Esophagus (tissue), 2 donors: ENCODE measurements around the gene PLEKHA4. TPM values are rescaled to one million over a fixed set of nuclear protein-coding genes. Genes with fewer than 3 reads are reported as not detected.

Experiments
- H3K27ac ChIP-seq, 2 donors: one replicate each; pipeline ENCODE4 v1.5.1; 2013; ENCODE audit warnings: low read depth in 2 of 2, mild to moderate bottlenecking in 2 of 2, inconsistent platforms in 1 of 2, low read length in 1 of 2, moderate library complexity in 1 of 2
- H3K27me3 ChIP-seq, 2 donors: one replicate each; pipeline ENCODE4 v1.6.1; 2013; ENCODE audit warnings: low read length in 2 of 2, control low read depth in 1 of 2, mild to moderate bottlenecking in 1 of 2; ENCODE audit not compliant: insufficient read depth in 2 of 2, control insufficient read depth in 1 of 2
- H3K36me3 ChIP-seq, 2 donors: one replicate each; pipeline ENCODE4 v1.6.1; 2013; ENCODE audit warnings: low read length in 1 of 2; ENCODE audit not compliant: control insufficient read depth in 2 of 2, insufficient read depth in 2 of 2
- H3K4me1 ChIP-seq, 2 donors: one replicate each; pipeline ENCODE4 v1.6.1; 2013; ENCODE audit warnings: low read length in 1 of 2; ENCODE audit not compliant: control insufficient read depth in 2 of 2, insufficient read depth in 2 of 2
- H3K4me3 ChIP-seq, 2 donors: one replicate each; pipeline ENCODE4 v1.5.1; 2013; ENCODE audit warnings: low read length in 2 of 2, mild to moderate bottlenecking in 2 of 2, low read depth in 1 of 2, moderate library complexity in 1 of 2
- H3K9me3 ChIP-seq, 2 donors: one replicate each; pipeline ENCODE4 v1.6.1; 2013; ENCODE audit warnings: mild to moderate bottlenecking in 2 of 2, low read depth in 1 of 2, low read length in 1 of 2, moderate library complexity in 1 of 2; ENCODE audit not compliant: control insufficient read depth in 2 of 2, insufficient read depth in 1 of 2
- WGBS, 2 donors: extraction: QIAGEN DNeasy Blood & Tissue Kit; methylation state at CpG; one replicate each; pipeline ENCODE4 v1.1.7; 2013; 5-methylcytosine and 5-hydroxymethylcytosine counted together
- polyA plus RNA-seq, 2 donors: library from polyadenylated mRNA; stranded (reverse); fragments of 200-250 nt; gene quantifications; one replicate each; pipeline ENCODE4 v1.2.3, GENCODE V29; 2013
- donor health status: healthy with polysubstance abuse.
- donor health status: Bipolar disorder and iron deficiency.

Gene PLEKHA4
- polyA plus RNA-seq, 2 donors, result 8.6 to 9.2 TPM

DNA sequence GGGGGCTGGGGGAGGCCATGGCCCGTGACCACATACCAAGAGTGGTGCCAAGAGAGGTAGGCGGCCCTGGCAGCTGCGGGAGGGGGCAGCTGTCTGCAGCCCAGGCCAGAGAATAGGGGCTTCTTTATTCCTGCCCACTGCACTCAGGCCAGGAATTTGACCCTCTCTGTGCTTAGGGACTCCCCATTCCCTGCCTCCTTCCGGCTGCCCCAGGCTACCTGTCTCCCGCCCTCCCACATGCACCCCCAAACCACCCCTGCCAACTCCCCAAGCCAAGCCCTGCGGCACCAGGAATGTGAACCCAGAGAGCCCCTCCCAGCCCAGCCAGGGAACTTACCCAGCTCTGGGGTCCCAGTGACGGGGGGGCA, 687 bp downstream of the PLEKHA4 start:
- Histone ChIP-seq H3K27me3 (no peaks in the 10 kb centered on the region), H3K27ac (peak overlapping the region; percentile 36 to 78), H3K36me3 (no peaks in the 10 kb centered on the region), H3K9me3 (no peaks in the 10 kb centered on the region), H3K4me1 (peaks cover 5 to 9% of the 10 kb centered on the region in 2 donors), H3K4me3 (peak overlapping the region; percentile 22 to 24)
- WGBS, 2 donors, result 20 to 30% methylated on average over 5 to 7 of the region's 7 CpGs

DNA sequence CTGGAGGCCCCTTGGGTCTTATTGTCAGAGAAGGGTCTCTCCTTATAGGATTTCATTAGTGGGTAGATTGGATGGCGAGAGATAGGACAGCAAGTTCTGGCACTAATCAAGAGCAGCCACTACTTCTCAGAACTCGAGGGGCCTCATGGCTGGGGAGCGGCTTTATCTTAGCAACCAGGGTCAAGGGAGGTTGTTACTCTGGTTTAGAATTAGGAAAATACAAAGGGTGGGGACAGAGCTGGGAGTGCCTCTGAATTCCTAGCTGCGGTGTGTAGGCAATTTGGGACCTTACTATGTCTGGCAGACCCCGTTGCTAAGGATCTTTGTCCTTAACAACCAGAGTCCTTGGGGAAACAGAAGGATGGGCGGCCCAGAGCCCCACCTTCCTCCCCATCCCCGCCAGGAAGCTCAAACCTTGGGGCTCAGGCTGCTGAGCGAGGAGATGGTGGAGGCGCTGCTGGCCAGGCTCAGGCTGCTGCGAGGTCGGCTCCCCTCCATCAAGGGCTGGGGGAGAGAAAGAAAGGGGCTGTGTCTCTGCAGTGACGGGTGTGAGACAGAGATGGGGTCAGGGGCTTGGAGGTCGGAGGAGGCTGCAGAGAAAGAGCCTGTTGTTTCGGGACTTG, 1.2 kb downstream of the PLEKHA4 start:
- Histone ChIP-seq H3K4me3 (peak overlapping the region; percentile 22 to 24), H3K27me3 (no peaks in the 10 kb centered on the region), H3K9me3 (no peaks in the 10 kb centered on the region), H3K27ac (peak overlapping the region; percentile 36 to 78), H3K4me1 (peaks cover 5 to 9% of the 10 kb centered on the region in 2 donors), H3K36me3 (no peaks in the 10 kb centered on the region)
- WGBS, 2 donors, result 37 to 50% methylated on average over 14 of the region's 14 CpGs

DNA sequence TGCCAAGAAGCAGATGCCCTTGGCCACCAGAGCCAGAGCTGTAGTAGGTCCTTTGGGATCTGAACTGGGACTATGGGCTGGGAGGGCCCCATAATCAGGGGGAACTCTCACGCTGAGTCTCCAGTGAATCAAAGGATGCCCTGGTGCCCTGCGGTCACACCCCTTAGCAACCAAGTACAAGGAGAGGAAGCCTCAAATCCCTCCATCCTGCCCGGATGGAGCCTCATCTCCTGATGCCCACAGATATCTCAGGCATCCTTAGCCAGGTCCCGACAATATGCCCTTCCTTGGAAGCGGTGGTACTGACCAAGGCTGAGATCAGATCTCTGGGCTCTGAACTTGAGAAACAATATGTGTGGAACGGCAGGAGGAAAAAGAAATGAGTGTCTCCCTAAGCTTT, 1.7 kb downstream of the PLEKHA4 start:
- 68 to 78% methylated on average over 6 of the region's 6 CpGs for WGBS, 2 donors
- H3K9me3 ChIP-seq, result no peaks in the 10 kb centered on the region
- peak overlapping the region in 1 of 2 donors; percentile 1 for H3K27ac ChIP-seq
- no peak overlapping the region for H3K4me3 ChIP-seq
- H3K36me3 ChIP-seq, result no peaks in the 10 kb centered on the region
- peaks cover 5 to 9% of the 10 kb centered on the region in 2 donors for H3K4me1 ChIP-seq
- H3K27me3 ChIP-seq, result no peaks in the 10 kb centered on the region

DNA sequence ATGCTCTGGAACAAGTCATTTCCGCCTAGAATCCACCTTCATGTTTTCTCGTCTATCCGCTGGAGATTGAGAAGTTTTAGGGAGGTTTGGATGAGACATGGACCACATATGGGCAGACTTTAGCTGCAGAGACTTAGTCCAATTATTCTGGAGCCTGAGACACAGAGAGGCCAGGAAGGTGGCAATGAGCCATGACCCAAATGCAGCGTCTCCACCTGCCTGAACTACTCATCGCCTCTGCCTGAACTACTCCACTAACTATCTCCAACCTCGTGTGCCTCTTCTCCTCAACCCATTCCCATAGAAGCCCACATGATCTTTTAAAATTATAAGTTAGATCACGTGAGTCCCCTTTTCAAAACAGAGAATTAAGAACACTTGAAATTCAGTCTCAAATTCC, 5.6 kb downstream of the PLEKHA4 start:
- Histone ChIP-seq H3K4me1 (peaks cover 4 to 9% of the 10 kb centered on the region in 2 donors), H3K27ac (no peak overlapping the region)
- 77 to 79% methylated on average over 7 of the region's 7 CpGs for WGBS, 2 donors

DNA sequence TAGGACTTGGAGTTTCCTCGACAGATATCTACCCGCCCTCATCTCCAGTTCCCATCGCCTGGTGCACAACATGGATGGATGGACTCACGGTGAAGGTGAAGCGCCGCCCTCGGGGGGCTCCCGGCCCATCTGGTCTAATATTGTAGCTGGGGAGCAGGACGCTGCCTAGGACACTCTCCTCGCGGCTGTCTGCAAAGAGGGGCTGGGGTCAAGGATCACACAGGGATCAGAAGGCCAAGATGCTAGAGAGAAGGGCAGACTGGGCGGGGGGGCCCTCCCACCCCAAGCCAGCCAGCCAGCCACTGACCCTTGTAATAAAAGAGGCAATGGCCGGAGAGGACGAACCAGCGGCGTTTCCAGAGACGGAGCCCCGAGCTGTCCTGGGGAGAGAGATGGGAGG, 7.1 kb downstream of the PLEKHA4 start:
- H3K27me3 ChIP-seq, result no peaks in the 10 kb centered on the region
- H3K27ac ChIP-seq, result no peak overlapping the region
- H3K36me3 ChIP-seq, result no peaks in the 10 kb centered on the region
- H3K4me1 ChIP-seq, result no peaks in the 10 kb centered on the region
- H3K4me3 ChIP-seq, result no peak overlapping the region
- H3K9me3 ChIP-seq, result no peaks in the 10 kb centered on the region
- 88 to 91% methylated on average over 18 of the region's 18 CpGs for WGBS, 2 donors

More for the DNA sequence above, 5.6 kb downstream of the PLEKHA4 start:
- Histone ChIP-seq H3K4me3 (no peak overlapping the region), H3K27me3 (no peaks in the 10 kb centered on the region), H3K36me3 (no peaks in the 10 kb centered on the region), H3K9me3 (no peaks in the 10 kb centered on the region)

DNA sequence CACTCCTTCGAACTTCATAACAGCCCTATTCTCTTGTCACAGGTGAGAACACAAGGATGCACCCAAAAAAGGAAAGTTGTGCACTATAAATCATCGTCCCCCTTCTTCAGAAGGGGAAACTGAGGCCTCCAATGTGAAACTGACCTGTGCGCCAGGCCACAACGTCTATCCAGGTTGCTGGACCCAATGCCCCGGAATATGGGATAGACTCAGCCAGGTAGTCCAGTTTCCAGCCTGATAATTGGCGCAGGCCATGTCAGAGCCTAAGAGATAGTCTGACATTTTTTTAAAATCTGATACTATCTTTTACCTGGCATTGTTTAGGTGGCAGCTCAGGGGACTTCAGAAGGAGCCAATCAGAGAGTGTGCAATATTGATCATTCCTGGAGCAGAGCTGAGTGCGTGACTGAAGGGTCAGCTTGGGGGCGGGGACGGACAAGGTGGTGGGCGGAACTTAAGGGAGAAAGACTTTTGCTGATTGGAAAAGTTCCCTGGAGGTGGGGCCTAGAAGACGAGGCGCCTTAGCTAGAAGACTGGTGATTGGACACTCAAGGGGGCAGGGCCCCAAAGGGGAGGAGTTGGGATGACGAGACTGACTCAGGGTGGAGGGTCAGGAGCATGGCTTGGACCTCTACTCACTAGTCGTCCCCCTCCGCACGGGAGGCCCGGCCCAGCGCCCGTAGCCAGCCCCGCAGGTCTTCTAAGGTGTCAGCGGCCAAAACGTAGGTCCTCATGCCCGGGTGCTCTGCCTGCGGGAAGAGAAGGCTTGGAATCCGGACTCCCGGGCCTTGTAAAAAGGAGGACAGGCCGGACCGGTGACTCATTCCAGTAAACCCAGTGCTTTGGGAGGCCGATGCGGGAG, 8.5 kb downstream of the PLEKHA4 start:
- H3K9me3 ChIP-seq, result no peaks in the 10 kb centered on the region
- H3K4me1 ChIP-seq, result no peaks in the 10 kb centered on the region
- WGBS, 2 donors, result 81 to 88% methylated on average over 30 of the region's 30 CpGs
- H3K4me3 ChIP-seq, result no peak overlapping the region
- H3K27ac ChIP-seq, result no peak overlapping the region
- no peaks in the 10 kb centered on the region for H3K36me3 ChIP-seq
- H3K27me3 ChIP-seq, result no peaks in the 10 kb centered on the region

GRCh38 chr19:48858984-48859710, 9.3 kb downstream of the PLEKHA4 start:
- Histone ChIP-seq H3K9me3 (no peaks in the 10 kb centered on the region), H3K4me3 (no peak overlapping the region), H3K27ac (no peak overlapping the region), H3K27me3 (no peaks in the 10 kb centered on the region), H3K4me1 (no peaks in the 10 kb centered on the region), H3K36me3 (no peaks in the 10 kb centered on the region)
- 62 to 67% methylated on average over 31 to 34 of the region's 34 CpGs for WGBS, 2 donors

DNA sequence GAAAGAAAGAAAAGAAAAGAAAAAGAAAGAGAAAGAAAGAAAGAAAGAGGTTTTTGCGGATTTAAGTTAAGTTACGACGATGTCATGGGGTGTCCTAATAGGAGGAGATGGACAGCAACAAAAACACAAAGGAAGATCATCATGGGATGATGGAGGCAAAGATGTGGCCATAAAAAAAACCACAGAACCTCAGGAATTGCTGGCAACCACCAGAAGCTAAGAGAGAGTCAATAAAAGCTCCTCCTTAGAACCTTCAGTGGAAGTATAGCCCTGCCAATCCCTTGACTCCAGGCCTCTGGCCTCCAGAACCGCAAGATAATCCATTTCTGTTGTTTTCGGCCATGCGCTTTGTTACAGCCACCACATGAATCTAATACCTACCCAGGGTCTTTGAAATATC, 11.5 kb downstream of the PLEKHA4 start:
- 96% methylated on average over 6 of the region's 6 CpGs for WGBS, 2 donors
- Histone ChIP-seq H3K27ac (no peak overlapping the region), H3K27me3 (no peaks in the 10 kb centered on the region), H3K4me1 (no peaks in the 10 kb centered on the region), H3K9me3 (no peaks in the 10 kb centered on the region), H3K36me3 (no peaks in the 10 kb centered on the region), H3K4me3 (no peak overlapping the region)

- Histone ChIP-seq H3K36me3 (no peaks in the 10 kb centered on the region), H3K4me1 (no peaks in the 10 kb centered on the region), H3K27me3 (no peaks in the 10 kb centered on the region), H3K27ac (no peak overlapping the region), H3K4me3 (no peak overlapping the region), H3K9me3 (no peaks in the 10 kb centered on the region)
- 84 to 85% methylated on average over 7 of the region's 7 CpGs for WGBS, 2 donors
These were observed 14.3 kb downstream of the PLEKHA4 start for GRCh38 chr19:48854103-48854502.
